Measurements from ENCODE around the gene DRGX.

DRGX gene

DNA sequence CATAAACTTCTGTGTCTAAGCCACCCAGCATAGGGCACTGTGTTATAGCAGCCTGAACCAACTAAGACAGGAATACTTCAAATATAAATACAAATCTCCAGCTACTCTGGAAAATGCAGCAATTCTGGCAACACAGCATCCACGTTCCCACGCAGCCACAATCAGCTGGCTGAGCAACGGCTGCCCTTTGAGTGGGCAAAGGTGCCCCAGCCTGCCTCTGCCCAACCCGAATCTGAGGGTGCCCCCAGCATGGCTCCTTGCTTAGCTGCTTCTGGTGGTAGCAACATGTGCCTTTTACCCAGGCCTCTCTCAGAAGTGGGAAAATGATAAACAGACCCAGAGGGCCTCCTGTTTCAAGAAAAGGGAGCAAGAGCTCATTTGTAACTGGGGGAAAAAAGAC, 12.0 kb downstream of the DRGX start:
- DNase-seq = no peak
- Histone ChIP-seq H3K36me3 (ENCODE audit: control insufficient read depth, insufficient read depth, low read length) (no peaks in the 10 kb centered on the region), H3K9me3 (ENCODE audit: control insufficient read depth, low read length) (no peaks in the 10 kb centered on the region), H3K27me3 (replicated peaks; ENCODE audit: control insufficient read depth, insufficient read depth, low read length, poor library complexity, severe bottlenecking) (no peaks in the 10 kb centered on the region), H3K27ac (ENCODE audit: insufficient read depth, low read length, poor library complexity, severe bottlenecking) (no peak overlapping the region), H3K4me3 (ENCODE audit: insufficient read depth, low read depth, low read length, poor library complexity, severe bottlenecking) (no peak overlapping the region), H3K4me1 (ENCODE audit: control insufficient read depth, insufficient read depth, low read length, poor library complexity, severe bottlenecking) (no peaks in the 10 kb centered on the region)

DNA sequence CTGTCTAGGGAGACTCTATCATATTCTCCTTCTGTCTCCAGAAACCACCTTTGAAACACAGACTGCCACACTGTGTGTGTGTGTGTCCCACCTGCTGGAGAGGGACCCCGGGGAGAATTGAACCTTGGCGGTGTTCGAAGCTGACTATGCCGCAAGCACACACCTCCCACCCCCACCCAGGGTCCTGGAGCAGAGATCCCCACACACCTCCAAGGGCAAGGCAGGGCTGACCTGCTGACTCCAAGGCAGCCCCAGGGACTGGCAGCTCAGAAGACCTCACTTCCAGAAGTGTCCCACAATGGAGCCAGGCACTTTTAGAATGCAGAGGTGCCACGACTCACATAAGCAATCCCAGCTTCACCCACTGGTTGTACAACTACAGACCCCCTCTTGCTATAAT, 13.1 kb downstream of the DRGX start:
- no peaks in the 10 kb centered on the region for H3K27me3 ChIP-seq (replicated peaks; ENCODE audit: control insufficient read depth, insufficient read depth, low read length, poor library complexity, severe bottlenecking)
- H3K9me3 ChIP-seq (ENCODE audit: control insufficient read depth, low read length) = no peaks in the 10 kb centered on the region
- no peak for DNase-seq
- H3K36me3 ChIP-seq (ENCODE audit: control insufficient read depth, insufficient read depth, low read length) = no peaks in the 10 kb centered on the region
- H3K27ac ChIP-seq (ENCODE audit: insufficient read depth, low read length, poor library complexity, severe bottlenecking) = no peak overlapping the region
- H3K4me3 ChIP-seq (ENCODE audit: insufficient read depth, low read depth, low read length, poor library complexity, severe bottlenecking) = no peak overlapping the region
- H3K4me1 ChIP-seq (ENCODE audit: control insufficient read depth, insufficient read depth, low read length, poor library complexity, severe bottlenecking) = no peaks in the 10 kb centered on the region

GRCh38 chr10:49382226-49382625, 13.7 kb downstream of the DRGX start:
- DNase-seq = no peak
- no peaks in the 10 kb centered on the region for H3K27me3 ChIP-seq (replicated peaks; ENCODE audit: control insufficient read depth, insufficient read depth, low read length, poor library complexity, severe bottlenecking)
- H3K36me3 ChIP-seq (ENCODE audit: control insufficient read depth, insufficient read depth, low read length) = no peaks in the 10 kb centered on the region
- no peak overlapping the region for H3K27ac ChIP-seq (ENCODE audit: insufficient read depth, low read length, poor library complexity, severe bottlenecking)
- no peaks in the 10 kb centered on the region for H3K4me1 ChIP-seq (ENCODE audit: control insufficient read depth, insufficient read depth, low read length, poor library complexity, severe bottlenecking)
- H3K9me3 ChIP-seq (ENCODE audit: control insufficient read depth, low read length) = no peaks in the 10 kb centered on the region
- H3K4me3 ChIP-seq (ENCODE audit: insufficient read depth, low read depth, low read length, poor library complexity, severe bottlenecking) = no peak overlapping the region

DNA sequence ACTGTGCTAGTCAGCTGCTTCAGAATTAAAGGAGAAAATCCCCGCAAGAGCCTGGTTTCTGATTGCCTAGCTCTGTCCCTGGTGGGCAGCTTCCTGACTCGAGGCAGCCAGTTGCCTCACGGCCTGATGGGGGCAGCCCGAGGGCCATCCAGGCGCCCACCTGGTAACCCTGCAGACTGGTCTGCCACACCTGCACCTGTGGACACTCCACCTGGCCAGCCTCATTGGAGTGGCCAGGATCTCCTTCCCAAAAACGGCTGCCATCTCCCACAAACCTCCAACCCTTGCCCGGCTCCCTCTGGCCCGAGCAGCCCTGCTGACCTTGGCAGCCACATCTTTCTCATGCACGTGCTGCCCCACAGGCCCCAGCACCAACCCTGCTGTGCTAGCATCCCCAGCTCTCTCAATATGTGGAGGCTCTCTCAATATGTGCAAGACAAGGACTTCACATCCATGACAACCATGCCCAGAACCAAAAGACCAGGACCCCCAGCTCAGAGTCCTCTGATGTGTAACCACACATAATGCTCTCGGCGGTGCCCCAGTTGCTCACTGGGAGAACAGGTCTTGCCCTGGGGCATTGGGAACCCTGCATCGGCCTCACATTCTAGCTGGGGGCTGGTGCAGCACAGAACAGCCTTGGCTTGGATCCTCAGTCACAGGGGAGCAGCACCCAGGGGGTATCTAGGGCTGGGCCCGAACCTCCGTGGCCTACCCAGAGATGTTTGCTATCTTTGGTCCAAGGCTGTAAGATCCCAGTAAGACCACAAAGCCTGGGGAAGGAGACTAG, 14.6 kb downstream of the DRGX start:
- Histone ChIP-seq H3K27ac (ENCODE audit: insufficient read depth, low read length, poor library complexity, severe bottlenecking) (no peak overlapping the region), H3K4me1 (ENCODE audit: control insufficient read depth, insufficient read depth, low read length, poor library complexity, severe bottlenecking) (no peaks in the 10 kb centered on the region), H3K9me3 (ENCODE audit: control insufficient read depth, low read length) (no peaks in the 10 kb centered on the region), H3K27me3 (replicated peaks; ENCODE audit: control insufficient read depth, insufficient read depth, low read length, poor library complexity, severe bottlenecking) (no peaks in the 10 kb centered on the region), H3K36me3 (ENCODE audit: control insufficient read depth, insufficient read depth, low read length) (no peaks in the 10 kb centered on the region), H3K4me3 (ENCODE audit: insufficient read depth, low read depth, low read length, poor library complexity, severe bottlenecking) (no peak overlapping the region)
- no peak for DNase-seq

GRCh38 chr10:49379596-49380410, 16.1 kb downstream of the DRGX start:
- no peak for DNase-seq
- no peaks in the 10 kb centered on the region for H3K9me3 ChIP-seq (ENCODE audit: control insufficient read depth, low read length)
- H3K4me1 ChIP-seq (ENCODE audit: control insufficient read depth, insufficient read depth, low read length, poor library complexity, severe bottlenecking) = no peaks in the 10 kb centered on the region
- H3K27me3 ChIP-seq (replicated peaks; ENCODE audit: control insufficient read depth, insufficient read depth, low read length, poor library complexity, severe bottlenecking) = no peaks in the 10 kb centered on the region
- H3K36me3 ChIP-seq (ENCODE audit: control insufficient read depth, insufficient read depth, low read length) = no peaks in the 10 kb centered on the region
- H3K27ac ChIP-seq (ENCODE audit: insufficient read depth, low read length, poor library complexity, severe bottlenecking) = no peak overlapping the region
- no peak overlapping the region for H3K4me3 ChIP-seq (ENCODE audit: insufficient read depth, low read depth, low read length, poor library complexity, severe bottlenecking)

- Histone ChIP-seq H3K36me3 (ENCODE audit: control insufficient read depth, insufficient read depth, low read length) (no peaks in the 10 kb centered on the region), H3K27ac (ENCODE audit: insufficient read depth, low read length, poor library complexity, severe bottlenecking) (no peak overlapping the region), H3K27me3 (replicated peaks; ENCODE audit: control insufficient read depth, insufficient read depth, low read length, poor library complexity, severe bottlenecking) (no peaks in the 10 kb centered on the region), H3K9me3 (ENCODE audit: control insufficient read depth, low read length) (no peaks in the 10 kb centered on the region), H3K4me1 (ENCODE audit: control insufficient read depth, insufficient read depth, low read length, poor library complexity, severe bottlenecking) (no peaks in the 10 kb centered on the region), H3K4me3 (ENCODE audit: insufficient read depth, low read depth, low read length, poor library complexity, severe bottlenecking) (no peak overlapping the region)
- DNase-seq = no peak
Measured at GRCh38 chr10:49377256-49377655, 18.6 kb downstream of the DRGX start.

- Histone ChIP-seq H3K9me3 (ENCODE audit: control insufficient read depth, low read length) (no peaks in the 10 kb centered on the region), H3K4me3 (ENCODE audit: insufficient read depth, low read depth, low read length, poor library complexity, severe bottlenecking) (no peak overlapping the region), H3K36me3 (ENCODE audit: control insufficient read depth, insufficient read depth, low read length) (no peaks in the 10 kb centered on the region), H3K27ac (ENCODE audit: insufficient read depth, low read length, poor library complexity, severe bottlenecking) (no peak overlapping the region), H3K4me1 (ENCODE audit: control insufficient read depth, insufficient read depth, low read length, poor library complexity, severe bottlenecking) (no peaks in the 10 kb centered on the region), H3K27me3 (replicated peaks; ENCODE audit: control insufficient read depth, insufficient read depth, low read length, poor library complexity, severe bottlenecking) (no peaks in the 10 kb centered on the region)
- DNase-seq = no peak
Measured at GRCh38 chr10:49375611-49376010, 20.3 kb downstream of the DRGX start.

GRCh38 chr10:49374740-49375139, 21.1 kb downstream of the DRGX start:
- Histone ChIP-seq H3K36me3 (ENCODE audit: control insufficient read depth, insufficient read depth, low read length) (no peaks in the 10 kb centered on the region), H3K4me1 (ENCODE audit: control insufficient read depth, insufficient read depth, low read length, poor library complexity, severe bottlenecking) (no peaks in the 10 kb centered on the region), H3K4me3 (ENCODE audit: insufficient read depth, low read depth, low read length, poor library complexity, severe bottlenecking) (no peak overlapping the region), H3K27ac (ENCODE audit: insufficient read depth, low read length, poor library complexity, severe bottlenecking) (no peak overlapping the region), H3K9me3 (ENCODE audit: control insufficient read depth, low read length) (no peaks in the 10 kb centered on the region), H3K27me3 (replicated peaks; ENCODE audit: control insufficient read depth, insufficient read depth, low read length, poor library complexity, severe bottlenecking) (no peaks in the 10 kb centered on the region)
- no peak for DNase-seq

DNA sequence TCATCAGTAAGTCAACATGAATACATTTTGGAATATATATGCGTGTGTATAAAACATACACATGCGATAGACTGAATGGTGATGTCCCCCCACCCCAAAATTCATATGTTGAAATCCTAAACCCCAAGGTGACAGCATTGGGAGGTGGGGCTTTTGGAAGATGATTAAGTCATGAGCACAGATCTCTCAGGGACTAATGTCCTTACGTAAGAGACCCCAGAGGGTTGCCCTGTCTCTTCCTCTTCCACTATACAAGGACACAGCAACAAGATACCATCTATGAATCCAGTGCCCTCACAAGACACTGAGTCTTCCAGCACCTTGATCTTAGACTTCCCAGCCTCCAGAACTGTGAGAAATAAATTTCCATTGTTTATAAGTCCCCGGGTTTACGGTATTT, 22.5 kb downstream of the DRGX start:
- no peak for DNase-seq
- no peaks in the 10 kb centered on the region for H3K27me3 ChIP-seq (replicated peaks; ENCODE audit: control insufficient read depth, insufficient read depth, low read length, poor library complexity, severe bottlenecking)
- H3K27ac ChIP-seq (ENCODE audit: insufficient read depth, low read length, poor library complexity, severe bottlenecking) = no peak overlapping the region
- H3K9me3 ChIP-seq (ENCODE audit: control insufficient read depth, low read length) = no peaks in the 10 kb centered on the region
- no peaks in the 10 kb centered on the region for H3K36me3 ChIP-seq (ENCODE audit: control insufficient read depth, insufficient read depth, low read length)
- no peak overlapping the region for H3K4me3 ChIP-seq (ENCODE audit: insufficient read depth, low read depth, low read length, poor library complexity, severe bottlenecking)
- H3K4me1 ChIP-seq (ENCODE audit: control insufficient read depth, insufficient read depth, low read length, poor library complexity, severe bottlenecking) = no peaks in the 10 kb centered on the region

- DNase-seq = no peak
- Histone ChIP-seq H3K36me3 (ENCODE audit: control insufficient read depth, insufficient read depth, low read length) (no peaks in the 10 kb centered on the region), H3K4me1 (ENCODE audit: control insufficient read depth, insufficient read depth, low read length, poor library complexity, severe bottlenecking) (no peaks in the 10 kb centered on the region), H3K9me3 (ENCODE audit: control insufficient read depth, low read length) (no peaks in the 10 kb centered on the region), H3K4me3 (ENCODE audit: insufficient read depth, low read depth, low read length, poor library complexity, severe bottlenecking) (no peak overlapping the region), H3K27ac (ENCODE audit: insufficient read depth, low read length, poor library complexity, severe bottlenecking) (no peak overlapping the region), H3K27me3 (replicated peaks; ENCODE audit: control insufficient read depth, insufficient read depth, low read length, poor library complexity, severe bottlenecking) (no peaks in the 10 kb centered on the region)
Measured at GRCh38 chr10:49371967-49372366, 23.9 kb downstream of the DRGX start.
